SH-SY5Y (cell line): Measurements from ENCODE around the gene POLN.

ENCODE experiments used
- GATA2 ChIP-seq: IDR thresholded peaks from 2 replicates; pipeline ENCODE4 v1.6.1; 2011; ENCODE audit warnings: mild to moderate bottlenecking, low read depth, low read length
- GATA3 ChIP-seq: IDR thresholded peaks from 2 replicates; pipeline ENCODE4 v1.6.1; 2011; ENCODE audit warnings: low read depth, mild to moderate bottlenecking, low read length, moderate library complexity

DNA sequence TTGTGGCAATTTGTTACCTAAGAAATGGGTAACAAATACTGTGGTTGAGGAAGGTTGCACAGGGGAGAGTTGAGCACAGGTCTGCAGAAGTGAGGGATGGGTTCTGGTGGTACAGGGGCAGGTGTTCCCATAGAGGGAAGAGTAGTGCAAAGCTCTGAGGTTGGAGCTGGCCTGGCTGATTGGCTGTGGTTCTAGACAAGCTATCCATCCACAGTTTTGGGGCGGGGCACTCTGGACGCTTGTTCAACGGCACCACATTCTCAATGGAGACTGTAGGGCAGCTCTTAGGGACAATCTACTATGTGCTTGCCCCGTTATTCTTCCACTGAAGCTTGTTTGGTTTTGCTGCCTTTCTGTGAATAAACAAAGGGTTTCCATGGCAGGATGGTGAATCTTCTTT is 147.4 kb downstream of the POLN start:
- TF ChIP-seq GATA2 (no peak), GATA3 (no peak)
